ENCODE measurements around the gene PNCK. TPM values are rescaled to one million over a fixed set of nuclear protein-coding genes. Genes with fewer than 3 reads are reported as not detected.

PNCK gene
- total and polyA plus RNA-seq, 2 of the 13 experiments (the other 11 are each of a cell fraction or from before 2014, with no cell fraction given), result 33.1 TPM; not detected in 1

DNA sequence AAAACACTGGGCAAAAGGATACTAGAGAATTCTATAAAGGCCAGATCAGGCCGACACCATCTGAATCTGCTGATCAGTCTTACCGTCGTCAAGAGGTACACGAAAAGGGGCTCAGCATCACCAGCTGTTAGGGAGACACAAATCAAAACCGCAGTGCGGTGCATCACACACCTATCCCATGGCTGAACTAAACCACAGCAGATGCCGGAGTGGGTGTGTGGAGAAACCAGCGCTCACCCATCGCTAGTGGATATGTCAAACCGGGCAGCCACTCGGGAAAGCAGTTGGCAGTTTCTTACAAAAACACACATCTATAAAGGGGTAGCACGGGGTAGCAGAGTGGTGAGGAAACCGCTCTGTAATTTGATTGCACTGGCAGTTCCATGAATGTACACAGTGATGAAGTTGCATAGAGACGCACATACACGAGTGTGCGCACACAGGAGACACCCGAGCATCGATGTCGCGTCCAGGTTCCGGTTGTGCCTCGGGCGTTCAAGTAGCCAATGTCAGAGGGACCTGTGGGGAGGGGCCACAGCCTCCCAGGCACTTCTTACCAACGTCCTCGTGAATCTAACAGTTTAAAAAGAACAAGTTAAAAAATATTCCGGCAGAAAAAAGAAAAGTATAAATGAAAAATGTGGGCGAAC, 51.5 kb downstream of the PNCK start:
- Histone ChIP-seq H3K9me3 (ENCODE audit: low read length) (no peaks in the 10 kb centered on the region), H3K79me2 (ENCODE audit: insufficient read depth, low read length) (peaks cover 22% of the 10 kb centered on the region), H3K4me1 (ENCODE audit: insufficient read depth, low read length) (peaks cover 60% of the 10 kb centered on the region), H3K9ac (ENCODE audit: insufficient read depth, low read depth, low read length) (peak overlapping the region; percentile 95; the same call in 1 of the 2 replicates), H2AFZ (ENCODE audit: low read length) (no peak overlapping the region), H3K27ac (ENCODE audit: extremely low read length, insufficient read depth, low read length) (peak overlapping the region; percentile 100), H3K27me3 (ENCODE audit: control insufficient read depth in 1 of 2, insufficient read depth in 2 of 2, low read length in 2 of 2) (no peaks in the 10 kb centered on the region), H3K36me3 (replicated peaks in 1 of 2; ENCODE audit: control insufficient read depth in 1 of 2, insufficient read depth in 2 of 2, low read length in 2 of 2) (no peaks in the 10 kb centered on the region), H4K20me1 (ENCODE audit: insufficient read depth, low read length) (no peaks in the 10 kb centered on the region), H3K4me2 (ENCODE audit: low read depth, low read length) (peak overlapping the region; percentile 91), H3K4me3 (replicated peaks in 1 of 3; ENCODE audit: insufficient read depth in 1 of 3, low read depth in 2 of 3, low read length in 3 of 3) (peak overlapping the region in 1 of 3 experiments; percentile 26; a peak in 2 of 6 replicates)
- intact Hi-C loops (cut with micrococcal nuclease; ENCODE audit: unreplicated experiment) (loop anchor here (2.0 kb wide), 2 partner anchors 15 to 23 kb away; no protein-coding TSS in a partner anchor), in situ Hi-C loops (cut with HindIII; ENCODE audit: extremely low pct_ligation_motif_present, low pct_unique_long_range_greater_than_20kb) (no loop called here)
- no peak for DNase-seq (ENCODE audit: low spot score)
- FAIRE-seq, result peak; percentile 71
- TF ChIP-seq SRSF1 (optimal IDR thresholded peaks at IDR 0.05; ENCODE audit: low read depth, low read length) (no peak), ZNF224 (CRISPR knock-in tag; IDR thresholded peaks at IDR 0.05) (no peak), TSC22D2 (CRISPR knock-in tag; IDR thresholded peaks at IDR 0.05; ENCODE audit: borderline replicate concordance) (no peak), SP2 (CRISPR knock-in tag; IDR thresholded peaks at IDR 0.05) (no peak), ZNF713 (CRISPR knock-in tag; IDR thresholded peaks at IDR 0.05) (no peak), PITX1 (CRISPR knock-in tag; IDR thresholded peaks at IDR 0.05) (no peak), ZBTB38 (CRISPR knock-in tag; IDR thresholded peaks at IDR 0.05) (peak; percentile 81; the same call in 1 of the 2 replicates), ZNF510 (CRISPR knock-in tag; IDR thresholded peaks at IDR 0.05; ENCODE audit: low read depth) (no peak), ZNF7 (CRISPR knock-in tag; IDR thresholded peaks at IDR 0.05) (no peak)
- TF ChIP-seq, protein P1, sequence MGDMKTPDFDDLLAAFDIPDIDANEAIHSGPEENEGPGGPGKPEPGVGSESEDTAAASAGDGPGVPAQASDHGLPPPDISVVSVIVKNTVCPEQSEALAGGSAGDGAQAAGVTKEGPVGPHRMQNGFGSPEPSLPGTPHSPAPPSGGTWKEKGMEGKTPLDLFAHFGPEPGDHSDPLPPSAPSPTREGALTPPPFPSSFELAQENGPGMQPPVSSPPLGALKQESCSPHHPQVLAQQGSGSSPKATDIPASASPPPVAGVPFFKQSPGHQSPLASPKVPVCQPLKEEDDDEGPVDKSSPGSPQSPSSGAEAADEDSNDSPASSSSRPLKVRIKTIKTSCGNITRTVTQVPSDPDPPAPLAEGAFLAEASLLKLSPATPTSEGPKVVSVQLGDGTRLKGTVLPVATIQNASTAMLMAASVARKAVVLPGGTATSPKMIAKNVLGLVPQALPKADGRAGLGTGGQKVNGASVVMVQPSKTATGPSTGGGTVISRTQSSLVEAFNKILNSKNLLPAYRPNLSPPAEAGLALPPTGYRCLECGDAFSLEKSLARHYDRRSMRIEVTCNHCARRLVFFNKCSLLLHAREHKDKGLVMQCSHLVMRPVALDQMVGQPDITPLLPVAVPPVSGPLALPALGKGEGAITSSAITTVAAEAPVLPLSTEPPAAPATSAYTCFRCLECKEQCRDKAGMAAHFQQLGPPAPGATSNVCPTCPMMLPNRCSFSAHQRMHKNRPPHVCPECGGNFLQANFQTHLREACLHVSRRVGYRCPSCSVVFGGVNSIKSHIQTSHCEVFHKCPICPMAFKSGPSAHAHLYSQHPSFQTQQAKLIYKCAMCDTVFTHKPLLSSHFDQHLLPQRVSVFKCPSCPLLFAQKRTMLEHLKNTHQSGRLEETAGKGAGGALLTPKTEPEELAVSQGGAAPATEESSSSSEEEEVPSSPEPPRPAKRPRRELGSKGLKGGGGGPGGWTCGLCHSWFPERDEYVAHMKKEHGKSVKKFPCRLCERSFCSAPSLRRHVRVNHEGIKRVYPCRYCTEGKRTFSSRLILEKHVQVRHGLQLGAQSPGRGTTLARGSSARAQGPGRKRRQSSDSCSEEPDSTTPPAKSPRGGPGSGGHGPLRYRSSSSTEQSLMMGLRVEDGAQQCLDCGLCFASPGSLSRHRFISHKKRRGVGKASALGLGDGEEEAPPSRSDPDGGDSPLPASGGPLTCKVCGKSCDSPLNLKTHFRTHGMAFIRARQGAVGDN (CRISPR knock-in tag; IDR thresholded peaks at IDR 0.05), result peak; percentile 25; the same call in 1 of the 2 replicates
- TF ChIP-seq, protein P2, sequence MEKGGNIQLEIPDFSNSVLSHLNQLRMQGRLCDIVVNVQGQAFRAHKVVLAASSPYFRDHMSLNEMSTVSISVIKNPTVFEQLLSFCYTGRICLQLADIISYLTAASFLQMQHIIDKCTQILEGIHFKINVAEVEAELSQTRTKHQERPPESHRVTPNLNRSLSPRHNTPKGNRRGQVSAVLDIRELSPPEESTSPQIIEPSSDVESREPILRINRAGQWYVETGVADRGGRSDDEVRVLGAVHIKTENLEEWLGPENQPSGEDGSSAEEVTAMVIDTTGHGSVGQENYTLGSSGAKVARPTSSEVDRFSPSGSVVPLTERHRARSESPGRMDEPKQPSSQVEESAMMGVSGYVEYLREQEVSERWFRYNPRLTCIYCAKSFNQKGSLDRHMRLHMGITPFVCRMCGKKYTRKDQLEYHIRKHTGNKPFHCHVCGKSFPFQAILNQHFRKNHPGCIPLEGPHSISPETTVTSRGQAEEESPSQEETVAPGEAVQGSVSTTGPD (CRISPR knock-in tag; IDR thresholded peaks at IDR 0.05), result no peak
- ChIA-PET POLR2A (interaction anchor here (1.0 to 11.8 kb wide), 7 partner anchors 9 to 63 kb away, joined by 3 to 596 read pairs (median 9); partner anchors contain the start of genes CCNQ and DUSP9), CTCF (ENCODE audit: low intra/inter-chr PET ratio, low total read pairs) (no interaction called here)
- no peak for ATAC-seq
- WGBS (ENCODE audit: low lambda C conversion rate), result 23% methylated on average over 11 of the region's 27 CpGs
- no TSS peak for BruUV-seq (replicated peaks)

Data from HepG2 (cell line).